Right atrium auricular region (tissue), 2 donors: ENCODE measurements around the gene FGF11. TPM values are rescaled to one million over a fixed set of nuclear protein-coding genes. Genes with fewer than 3 reads are reported as not detected.

Experiments used
- DNase-seq: peaks from one replicate; pipeline ENCODE4 v3.0.0-alpha.2; 2019; ENCODE audit warnings: low spot score
- H3K27ac ChIP-seq, 2 donors: fragments of 200-600 bp; sonication (generic); 1 replicate in 1 of 2; 2 replicates in 1 of 2; pipeline ENCODE4 v1.5.1; 2016 to 2019
- H3K27me3 ChIP-seq, 2 donors: fragments of 200-600 bp; sonication (generic); one replicate each; pipeline versions ENCODE4 v1.5.1 to v1.6.0; 2017 to 2019
- H3K36me3 ChIP-seq: fragments of 200-600 bp; sonication (generic); one replicate; pipeline ENCODE4 v1.5.1; 2016
- H3K4me1 ChIP-seq, 2 donors: fragments of 200-600 bp; sonication (generic); one replicate each; pipeline versions ENCODE4 v1.5.1 to v1.6.0; 2017 to 2019
- H3K4me3 ChIP-seq, 2 donors: fragments of 200-600 bp; sonication (generic); 1 replicate in 1 of 2; 2 replicates in 1 of 2; pipeline ENCODE4 v1.5.1; 2017 to 2019; ENCODE audit warnings: mild to moderate bottlenecking in 1 of 2, moderate library complexity in 1 of 2
- H3K9me3 ChIP-seq, 2 donors: fragments of 200-600 bp; sonication (generic); one replicate each; pipeline ENCODE4 v1.5.1; 2019
- CTCF ChIP-seq, 2 donors: fragments of 200-600 bp; sonication (generic); IDR thresholded peaks; one replicate each; pipeline ENCODE4 v1.5.1; 2019; ENCODE audit warnings: antibody characterized with exemption in 2 of 2
- total RNA-seq, 2 donors: library from RNA; depleted of rRNA; stranded (reverse); fragments of >200 nt; gene quantifications; one replicate each; pipeline ENCODE4 v1.1.0, GENCODE V29; 2016

FGF11 gene
- total RNA-seq, 2 donors from 2014 or later = 18.6 to 20.9 TPM

GRCh38 chr17:7443499-7444485, 4.5 kb downstream of the FGF11 start:
- H3K27ac ChIP-seq = peak overlapping the region; percentile 85 to 88
- TF ChIP-seq CTCF (IDR thresholded peaks at IDR 0.05) = no peak
- DNase-seq = no peak
- no peak overlapping the region for H3K4me3 ChIP-seq
- H3K36me3 ChIP-seq = no peaks in the 10 kb centered on the region
- peaks cover 0 to 9% of the 10 kb centered on the region in 2 donors for H3K27me3 ChIP-seq
- no peaks in the 10 kb centered on the region for H3K9me3 ChIP-seq
- peaks cover 0 to 45% of the 10 kb centered on the region in 2 donors for H3K4me1 ChIP-seq

- peak; percentile 76 for DNase-seq
- Histone ChIP-seq H3K27ac (peak within 1 kb of the TSS; percentile 85 to 88), H3K4me3 (peak within 1 kb of the TSS; percentile 44 to 59), H3K4me1 (peaks cover 0 to 34% of the 10 kb centered on the region in 2 donors), H3K9me3 (no peaks in the 10 kb centered on the region), H3K27me3 (peaks cover 0 to 2% of the 10 kb centered on the region in 2 donors), H3K36me3 (no peaks in the 10 kb centered on the region)
- TF ChIP-seq CTCF (IDR thresholded peaks at IDR 0.05) = peak in 1 of 2 donors; percentile 34
These were observed 5.6 kb downstream of the FGF11 start, which contains the start of gene CHRNB1 for GRCh38 chr17:7444682-7445618. CHRNB1 (plus strand) TSS chr17:7445061; CDS start chr17:7445128, 67 bp downstream.

DNA sequence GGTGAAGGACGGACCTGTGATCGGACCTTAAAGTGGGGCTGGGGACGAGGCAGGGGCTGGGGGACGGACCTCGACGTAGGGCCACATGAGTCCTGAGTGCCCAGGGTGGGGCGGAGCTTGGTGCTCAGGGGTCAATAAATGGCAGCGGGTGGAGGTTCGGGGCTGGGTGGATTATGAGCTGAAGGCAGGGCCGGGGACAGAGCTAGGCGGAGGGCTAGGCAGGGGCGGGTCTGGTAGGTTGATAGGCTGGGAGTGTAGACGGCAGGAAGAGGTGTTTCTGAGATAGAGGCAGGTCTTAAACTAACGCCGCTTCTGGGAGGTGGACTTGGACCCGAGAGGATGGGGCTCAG, 6.3 kb downstream of the FGF11 start:
- peak overlapping the region; percentile 85 to 88 for H3K27ac ChIP-seq
- peak overlapping the region; percentile 44 to 59 for H3K4me3 ChIP-seq
- H3K36me3 ChIP-seq = no peaks in the 10 kb centered on the region
- no peak for DNase-seq
- no peak for TF ChIP-seq CTCF (IDR thresholded peaks at IDR 0.05)
- no peaks in the 10 kb centered on the region for H3K27me3 ChIP-seq
- H3K9me3 ChIP-seq = no peaks in the 10 kb centered on the region
- H3K4me1 ChIP-seq = peaks cover 0 to 27% of the 10 kb centered on the region in 2 donors

DNA sequence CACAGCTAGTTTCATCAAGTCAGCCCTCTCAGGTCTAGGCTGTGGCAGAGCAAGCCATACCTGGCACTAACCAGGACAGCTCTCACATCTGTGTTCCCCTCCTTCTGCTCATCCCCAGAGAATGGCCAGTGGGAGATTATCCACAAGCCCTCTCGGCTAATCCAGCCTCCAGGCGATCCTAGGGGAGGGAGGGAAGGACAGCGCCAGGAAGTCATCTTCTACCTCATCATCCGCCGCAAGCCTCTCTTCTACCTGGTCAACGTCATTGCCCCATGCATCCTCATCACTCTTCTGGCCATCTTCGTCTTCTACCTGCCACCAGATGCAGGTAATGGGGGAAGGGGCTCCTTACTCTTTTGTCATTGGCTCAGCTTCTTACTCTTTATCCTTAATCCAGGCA, 9.1 kb downstream of the FGF11 start:
- no peak overlapping the region for H3K4me3 ChIP-seq
- no peak for DNase-seq
- H3K27me3 ChIP-seq = no peaks in the 10 kb centered on the region
- H3K9me3 ChIP-seq = no peaks in the 10 kb centered on the region
- no peak overlapping the region for H3K27ac ChIP-seq
- H3K4me1 ChIP-seq = peaks cover 0 to 23% of the 10 kb centered on the region in 2 donors
- no peaks in the 10 kb centered on the region for H3K36me3 ChIP-seq
- TF ChIP-seq CTCF (IDR thresholded peaks at IDR 0.05) = no peak

- Histone ChIP-seq H3K4me1 (peaks cover 0 to 5% of the 10 kb centered on the region in 2 donors), H3K27me3 (no peaks in the 10 kb centered on the region), H3K36me3 (peaks cover 26% of the 10 kb centered on the region), H3K4me3 (no peak overlapping the region), H3K27ac (no peak overlapping the region), H3K9me3 (no peaks in the 10 kb centered on the region)
- TF ChIP-seq CTCF (IDR thresholded peaks at IDR 0.05) = no peak
- no peak for DNase-seq
These were observed 20.7 kb downstream of the FGF11 start for GRCh38 chr17:7459961-7460545.
